Measurements from ENCODE around the gene ACACA.

- TF ChIP-seq CTCF (IDR thresholded peaks at IDR 0.05) (no peak), POLR2A (IDR thresholded peaks at IDR 0.05) (no peak)
Measured at GRCh38 chr17:37054894-37055293, 351.7 kb downstream of the ACACA start.

Data from tibial nerve (tissue), 3 donors.